Common myeloid progenitor, CD34-positive (primary cell): Measurements from ENCODE around the gene CCDC127.

Experiments used
- CTCF ChIA-PET: fragments of 350-600 bp; sonication (Branson Sonifier 250); formaldehyde crosslinking; loops from one replicate; lab custom pipeline; 2021; ENCODE audit warnings: antibody characterized with exemption; lab: Charles Lee
- POLR2A ChIA-PET: fragments of 350-600 bp; sonication (Branson Sonifier 250); formaldehyde crosslinking; loops from one replicate; lab custom pipeline; 2021; ENCODE audit warnings: antibody characterized with exemption; lab: Charles Lee
- DNase-seq, 3 donors: peaks; one replicate each; pipeline versions ENCODE4 v3.0.0 to v3.0.0-alpha.2; 2013
- H3K27ac ChIP-seq, 2 experiments: 1 replicate in 1 of 2; 2 replicates in 1 of 2; pipeline ENCODE4 v1.7.0; 2013; ENCODE audit warnings: inconsistent platforms in 2 of 2, low read length in 2 of 2, mild to moderate bottlenecking in 2 of 2, low read depth in 1 of 2, moderate library complexity in 1 of 2; ENCODE audit not compliant: severe bottlenecking in 2 of 2, insufficient read depth in 1 of 2, poor library complexity in 1 of 2
- H3K27me3 ChIP-seq, 5 experiments: replicated peaks in 2 of 5; 1 replicate in 3 of 5; 2 replicates in 2 of 5; pipeline versions ENCODE4 v1.6.1 to v1.7.0; 2013; ENCODE audit warnings: low read length in 4 of 5, mild to moderate bottlenecking in 2 of 5, moderate library complexity in 2 of 5, inconsistent platforms in 1 of 5; ENCODE audit not compliant: insufficient read depth in 5 of 5, control insufficient read depth in 4 of 5
- H3K36me3 ChIP-seq, 4 experiments: 1 replicate in 2 of 4; 2 replicates in 2 of 4; pipeline versions ENCODE4 v1.6.1 to v1.7.0; 2013; ENCODE audit warnings: low read length in 3 of 4, control low read depth in 1 of 4, mild to moderate bottlenecking in 1 of 4; ENCODE audit not compliant: control insufficient read depth in 4 of 4, insufficient read depth in 4 of 4
- H3K4me1 ChIP-seq, 4 experiments: 1 replicate in 3 of 4; 2 replicates in 1 of 4; pipeline versions ENCODE4 v1.6.1 to v1.7.1; 2013; ENCODE audit warnings: low read length in 3 of 4, mild to moderate bottlenecking in 3 of 4, control low read depth in 1 of 4, inconsistent platforms in 1 of 4, moderate library complexity in 1 of 4; ENCODE audit not compliant: control insufficient read depth in 4 of 4, insufficient read depth in 4 of 4; ENCODE audit errors: control extremely low read depth in 1 of 4
- H3K4me3 ChIP-seq, 7 experiments: 1 replicate in 4 of 7; 2 replicates in 3 of 7; pipeline versions ENCODE4 v1.5.1 to v1.7.0; 2013; ENCODE audit warnings: mild to moderate bottlenecking in 7 of 7, low read length in 6 of 7, moderate library complexity in 6 of 7, inconsistent platforms in 2 of 7, low read depth in 2 of 7, control low read depth in 1 of 7; ENCODE audit not compliant: insufficient read depth in 4 of 7, control insufficient read depth in 1 of 7; ENCODE audit errors: extremely low read depth in 1 of 7
- H3K9me3 ChIP-seq, 5 experiments: 1 replicate in 4 of 5; 2 replicates in 1 of 5; pipeline versions ENCODE4 v1.6.1 to v1.7.1; 2013; ENCODE audit warnings: low read length in 4 of 5, mild to moderate bottlenecking in 2 of 5, inconsistent platforms in 1 of 5, low read depth in 1 of 5, moderate library complexity in 1 of 5; ENCODE audit not compliant: control insufficient read depth in 4 of 5, insufficient read depth in 2 of 5; ENCODE audit errors: control extremely low read depth in 1 of 5
- WGBS: methylation state at CpG from one replicate; pipeline ENCODE4 v1.1.5; 2013; ENCODE audit not compliant: insufficient coverage; 5-methylcytosine and 5-hydroxymethylcytosine counted together

CCDC127 gene

GRCh38 chr5:206406-206805, 11.5 kb downstream of the CCDC127 start:
- WGBS, result 95% methylated on average over 10 of the region's 11 CpGs
- Histone ChIP-seq H3K9me3 (no peaks in the 10 kb centered on the region), H3K27me3 (no peaks in the 10 kb centered on the region), H3K36me3 (peaks cover 6 to 50% (median 32%) of the 10 kb centered on the region in 4 experiments), H3K4me3 (no peak overlapping the region), H3K27ac (no peak overlapping the region), H3K4me1 (no peaks in the 10 kb centered on the region)
- ChIA-PET CTCF (interaction anchor here (1.3 kb wide), 1 partner anchor 8 kb away, joined by 3 read pairs; no protein-coding TSS in a partner anchor), POLR2A (no interaction called here)
- DNase-seq, result no peak

DNA sequence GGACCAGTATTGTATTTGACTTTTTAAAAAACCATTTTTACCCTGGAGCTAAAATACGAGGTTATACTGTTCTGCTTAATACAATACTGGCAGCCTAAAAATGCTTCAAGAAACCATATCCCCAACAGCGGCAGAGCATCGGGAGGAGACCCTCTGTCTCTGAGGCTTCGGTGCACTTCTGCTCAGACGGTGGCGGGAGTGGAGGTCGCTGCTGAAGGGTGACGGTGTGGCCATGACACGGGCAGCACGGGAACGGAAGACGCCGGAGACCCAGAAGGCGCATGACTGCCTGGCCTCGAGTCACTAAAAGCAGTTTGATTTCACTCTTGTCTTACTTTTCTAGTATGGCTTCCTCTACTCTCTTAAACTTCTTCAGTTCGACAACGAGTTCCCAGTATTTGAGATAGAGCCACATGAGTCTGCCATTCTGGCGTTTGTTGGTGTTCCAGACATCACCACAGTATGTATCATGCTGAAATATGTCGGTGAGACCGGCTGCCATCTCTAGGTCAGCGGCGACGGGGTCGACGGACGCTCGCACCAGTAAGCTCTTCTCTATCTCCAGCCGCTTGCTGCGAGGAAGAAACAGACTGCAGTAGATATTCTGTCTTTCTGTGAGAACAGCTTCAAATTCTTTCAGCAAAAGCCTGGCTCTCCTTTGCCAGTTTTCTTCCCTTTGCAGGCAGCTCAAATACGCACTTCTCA, 12.8 kb downstream of the CCDC127 start:
- POLR2A ChIA-PET, result interaction anchor here (0.7 kb wide), 1 partner anchor 15 kb away, joined by 3 read pairs; no protein-coding TSS in a partner anchor
- no peaks in the 10 kb centered on the region for H3K9me3 ChIP-seq
- H3K4me3 ChIP-seq, result no peak overlapping the region
- CTCF ChIA-PET, result interaction anchor here (1.3 kb wide), 1 partner anchor 17 kb away, joined by 4 read pairs; no protein-coding TSS in a partner anchor
- WGBS, result 98% methylated on average over 30 of the region's 30 CpGs
- H3K4me1 ChIP-seq, result no peaks in the 10 kb centered on the region
- H3K36me3 ChIP-seq, result peaks cover 6 to 50% (median 32%) of the 10 kb centered on the region in 4 experiments
- no peaks in the 10 kb centered on the region for H3K27me3 ChIP-seq
- DNase-seq, result no peak
- no peak overlapping the region for H3K27ac ChIP-seq

GRCh38 chr5:204462-204861, 13.5 kb downstream of the CCDC127 start:
- H3K4me3 ChIP-seq, result no peak overlapping the region
- H3K27me3 ChIP-seq, result no peaks in the 10 kb centered on the region
- POLR2A ChIA-PET, result no interaction called here
- no peak overlapping the region for H3K27ac ChIP-seq
- H3K9me3 ChIP-seq, result no peaks in the 10 kb centered on the region
- peaks cover 6 to 50% (median 32%) of the 10 kb centered on the region in 4 experiments for H3K36me3 ChIP-seq
- DNase-seq, result no peak
- no peaks in the 10 kb centered on the region for H3K4me1 ChIP-seq
- CTCF ChIA-PET, result interaction anchor here (1.1 kb wide), 2 partner anchors 10 to 16 kb away, joined by 3 to 4 read pairs; no protein-coding TSS in a partner anchor

DNA sequence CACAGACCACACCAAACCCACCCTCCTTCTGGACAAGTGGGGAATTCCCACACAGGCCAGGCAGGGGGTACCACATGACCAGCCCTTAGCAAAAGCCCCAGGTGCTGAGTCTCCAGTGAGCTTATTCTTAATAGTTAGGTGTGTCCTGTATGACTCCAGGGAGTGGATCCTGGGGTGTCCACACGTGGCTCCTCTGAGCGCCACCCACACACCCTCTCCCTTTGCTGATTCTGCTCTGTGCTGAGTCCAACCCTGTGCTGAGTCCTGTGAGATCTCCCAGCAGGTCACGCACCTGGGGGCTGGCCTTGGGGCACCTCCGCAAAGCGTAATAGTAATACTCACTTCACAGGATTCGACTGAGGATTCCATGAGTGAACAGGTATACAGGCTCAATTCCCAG, 14.0 kb downstream of the CCDC127 start:
- no peak overlapping the region for H3K27ac ChIP-seq
- 100% methylated on average over 2 of the region's 6 CpGs for WGBS
- no peaks in the 10 kb centered on the region for H3K27me3 ChIP-seq
- no peaks in the 10 kb centered on the region for H3K4me1 ChIP-seq
- peaks cover 6 to 50% (median 32%) of the 10 kb centered on the region in 4 experiments for H3K36me3 ChIP-seq
- ChIA-PET CTCF (interaction anchor here (1.1 kb wide), 2 partner anchors 10 to 15 kb away, joined by 3 to 4 read pairs; no protein-coding TSS in a partner anchor), POLR2A (no interaction called here)
- no peaks in the 10 kb centered on the region for H3K9me3 ChIP-seq
- DNase-seq, result no peak
- no peak overlapping the region for H3K4me3 ChIP-seq

DNA sequence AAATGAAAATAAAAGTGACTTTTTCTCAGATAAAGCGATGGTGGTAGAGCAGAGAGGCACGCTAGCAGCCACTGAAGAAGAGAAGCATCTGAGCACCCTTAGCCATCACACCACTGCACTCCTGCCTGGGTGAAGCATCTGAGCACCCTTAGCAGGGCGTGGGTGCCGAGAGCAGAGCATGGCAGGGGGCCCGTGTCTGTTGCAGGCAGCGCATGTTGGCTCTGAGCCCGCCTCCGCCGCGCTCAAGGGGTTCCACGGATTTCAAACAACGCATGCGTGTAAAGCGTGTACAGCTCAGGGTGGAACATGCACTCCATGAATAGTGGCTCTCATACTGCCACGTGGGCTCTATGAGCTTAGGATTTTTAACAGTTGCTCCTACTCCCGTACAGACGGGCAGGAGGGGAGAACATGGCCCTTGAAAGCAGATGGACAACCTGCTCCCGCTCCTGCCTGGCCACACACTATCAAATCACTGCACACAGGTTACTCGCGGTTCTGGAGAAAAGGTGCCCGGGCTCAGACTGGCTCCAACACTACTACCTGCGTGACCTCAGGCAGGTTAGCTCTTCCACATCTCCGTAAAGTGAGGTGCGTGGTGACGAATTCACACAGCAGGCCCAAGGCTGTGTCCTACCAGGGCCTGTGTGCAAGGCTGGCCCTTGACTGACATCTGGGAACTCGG, 14.6 kb downstream of the CCDC127 start:
- DNase-seq, result no peak
- CTCF ChIA-PET, result interaction anchor here (1.1 to 1.7 kb wide), 3 partner anchors 11 to 15 kb away, joined by 3 to 4 read pairs (median 3); no protein-coding TSS in a partner anchor
- POLR2A ChIA-PET, result no interaction called here
- no peak overlapping the region for H3K27ac ChIP-seq
- WGBS, result 95% methylated on average over 26 of the region's 26 CpGs
- no peak overlapping the region for H3K4me3 ChIP-seq
- no peaks in the 10 kb centered on the region for H3K9me3 ChIP-seq
- H3K27me3 ChIP-seq, result no peaks in the 10 kb centered on the region
- H3K4me1 ChIP-seq, result no peaks in the 10 kb centered on the region
- peaks cover 8 to 53% (median 32%) of the 10 kb centered on the region in 4 experiments for H3K36me3 ChIP-seq

GRCh38 chr5:201672-202071, 16.3 kb downstream of the CCDC127 start:
- POLR2A ChIA-PET, result no interaction called here
- no peak for DNase-seq
- Histone ChIP-seq H3K4me1 (no peaks in the 10 kb centered on the region), H3K27me3 (no peaks in the 10 kb centered on the region), H3K36me3 (peaks cover 8 to 38% (median 24%) of the 10 kb centered on the region in 4 experiments), H3K4me3 (no peak overlapping the region), H3K27ac (no peak overlapping the region), H3K9me3 (no peaks in the 10 kb centered on the region)
- CTCF ChIA-PET, result interaction anchor here (0.8 to 1.7 kb wide), 2 partner anchors 13 to 17 kb away, joined by 3 read pairs; no protein-coding TSS in a partner anchor
- WGBS, result 96% methylated on average over 8 of the region's 8 CpGs
